GM10847 (cell line): Measurements from ENCODE around the gene LNP1.
A peak's percentile ranks its signal among the peaks of the same experiment; 100 is the strongest.

Source experiments
- POLR2A ChIP-seq: IDR thresholded peaks from 2 replicates; pipeline ENCODE4 v1.6.1; 2011; ENCODE audit not compliant: insufficient read length; ENCODE audit errors: extremely low read depth

Gene LNP1

DNA sequence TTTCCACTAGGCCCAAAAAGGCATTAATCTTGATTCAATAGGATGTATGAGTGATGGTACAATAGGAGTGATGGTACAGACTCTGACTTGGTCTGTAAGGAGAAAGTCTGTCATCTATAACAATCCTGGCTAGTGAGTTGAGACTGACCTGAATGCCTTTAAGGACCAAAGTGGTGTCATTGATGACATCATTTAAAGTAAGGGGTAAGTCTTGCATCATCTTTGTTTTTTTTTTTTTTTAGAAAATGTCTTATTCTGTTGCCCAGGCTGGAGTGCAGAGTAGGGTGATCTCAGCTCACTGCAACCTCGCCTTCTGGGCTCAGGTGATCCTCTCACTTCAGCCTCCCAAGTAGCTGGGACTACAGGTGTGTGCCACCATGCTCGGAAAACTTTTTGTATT, 85.5 kb downstream of the LNP1 start:
- TF ChIP-seq POLR2A, result no peak

DNA sequence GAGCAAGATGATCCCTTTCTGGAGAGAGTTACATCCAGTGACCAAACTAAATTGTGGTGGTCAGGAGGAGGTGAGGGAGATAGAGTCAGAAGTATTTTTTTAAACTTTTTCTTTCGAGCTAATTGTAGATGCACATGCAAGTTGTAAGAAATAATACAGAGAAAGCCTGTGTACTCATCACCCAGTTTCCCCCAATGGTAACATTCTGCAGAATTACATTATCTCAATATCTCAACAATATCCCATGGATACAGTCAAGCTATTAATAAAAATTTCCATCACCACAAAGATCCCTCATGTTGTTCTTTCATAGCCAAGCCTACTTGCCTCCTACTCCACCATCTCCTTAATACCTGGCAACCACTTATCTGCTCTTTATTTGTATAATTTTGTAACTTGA, 87.8 kb downstream of the LNP1 start:
- no peak for TF ChIP-seq POLR2A

DNA sequence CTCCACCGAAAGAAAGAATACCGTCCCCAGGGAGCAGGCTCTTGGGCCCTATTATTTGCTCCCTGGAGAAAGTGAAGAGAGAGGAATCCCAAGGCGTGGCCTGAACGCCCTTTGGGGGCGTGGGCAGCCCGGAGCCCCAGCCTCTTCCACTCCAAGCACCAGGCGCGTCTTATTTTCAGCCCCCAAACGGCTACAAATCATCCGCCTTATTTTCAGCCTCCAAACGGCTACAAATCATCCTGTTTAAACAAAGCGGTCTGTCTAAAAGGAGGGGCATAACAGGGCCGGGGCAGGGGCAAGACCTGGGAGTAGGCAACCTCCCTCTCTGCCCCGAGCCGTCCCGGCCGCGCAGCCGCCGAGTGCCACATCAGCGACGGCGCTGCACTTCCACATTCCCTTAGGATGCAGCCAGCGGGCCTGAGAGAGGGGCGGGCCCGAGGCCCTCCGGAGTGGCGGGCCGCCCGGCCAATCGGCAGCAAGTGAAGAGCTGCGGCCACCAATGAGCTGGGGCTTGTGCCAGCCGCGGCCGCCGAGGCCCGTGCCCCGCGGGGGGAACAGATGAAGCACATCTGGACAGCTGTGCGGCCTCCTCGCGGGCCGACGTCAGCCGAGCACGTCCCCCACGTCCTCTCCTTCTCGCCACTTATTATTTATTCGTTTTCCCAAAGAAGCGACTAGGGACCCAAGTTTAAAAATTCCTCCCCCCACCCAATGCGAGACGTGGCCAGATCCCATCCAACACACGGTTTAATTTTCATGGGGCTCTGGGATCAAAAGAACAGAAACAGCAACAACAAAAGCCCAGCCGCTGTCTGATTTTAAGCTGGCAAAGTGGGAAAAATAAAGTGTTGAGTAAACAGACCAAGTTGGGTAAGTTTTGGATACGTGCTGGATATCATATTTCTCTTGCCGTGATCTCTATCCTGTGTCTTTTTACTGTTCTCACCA, 91.0 kb downstream of the LNP1 start, which contains the start of gene TMEM45A:
Gene TMEM45A (plus strand): TSS at position 561 of the 948 bp plus-strand sequence. CDS start 62,593 bp downstream, outside the sequence.
- peak; percentile 68 for TF ChIP-seq POLR2A

DNA sequence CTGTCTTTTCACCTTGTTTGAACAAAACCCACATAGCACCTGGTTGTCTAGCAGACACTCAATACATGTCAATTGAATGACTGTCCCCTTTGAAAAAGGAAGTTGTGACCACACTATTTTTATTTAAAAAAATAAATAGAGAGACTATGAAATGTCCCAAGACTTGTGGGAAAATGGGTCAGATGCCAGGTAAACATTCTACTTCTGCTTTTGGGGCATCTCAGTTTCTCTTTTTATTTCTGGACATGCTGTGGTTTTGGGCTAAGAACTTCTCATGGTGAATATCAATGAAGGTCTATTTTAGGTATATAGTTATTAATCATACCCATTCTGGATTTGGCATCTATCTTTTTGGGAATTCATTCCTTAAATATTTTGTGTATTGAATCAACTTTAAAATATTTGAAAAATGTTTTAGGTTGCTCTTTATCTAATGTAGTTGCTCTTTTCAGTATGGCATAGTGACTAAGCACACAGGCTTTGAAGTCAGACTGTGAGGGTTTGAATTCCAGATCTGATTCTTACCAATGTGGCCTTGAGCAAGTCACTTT, 95.4 kb downstream of the LNP1 start:
- TF ChIP-seq POLR2A, result no peak

DNA sequence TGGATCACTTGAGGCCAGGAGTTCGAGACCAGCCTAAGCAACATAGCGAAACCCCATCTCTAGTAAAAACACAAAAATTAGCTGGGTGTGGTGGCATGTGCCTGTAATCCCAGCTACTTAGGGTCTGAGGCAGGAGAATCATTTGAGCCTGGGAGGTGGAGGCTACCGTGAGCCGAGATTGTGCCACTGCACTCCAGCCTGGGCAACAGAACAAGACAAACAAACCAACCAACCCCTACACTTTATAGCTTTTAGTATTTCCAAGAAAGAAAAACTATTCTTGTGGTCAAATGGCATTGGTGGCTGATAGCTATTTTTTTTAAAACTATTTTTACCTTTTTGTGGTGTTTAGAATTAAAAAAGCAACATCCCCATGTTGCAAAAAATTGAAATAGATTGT, 98.3 kb downstream of the LNP1 start:
- no peak for TF ChIP-seq POLR2A

DNA sequence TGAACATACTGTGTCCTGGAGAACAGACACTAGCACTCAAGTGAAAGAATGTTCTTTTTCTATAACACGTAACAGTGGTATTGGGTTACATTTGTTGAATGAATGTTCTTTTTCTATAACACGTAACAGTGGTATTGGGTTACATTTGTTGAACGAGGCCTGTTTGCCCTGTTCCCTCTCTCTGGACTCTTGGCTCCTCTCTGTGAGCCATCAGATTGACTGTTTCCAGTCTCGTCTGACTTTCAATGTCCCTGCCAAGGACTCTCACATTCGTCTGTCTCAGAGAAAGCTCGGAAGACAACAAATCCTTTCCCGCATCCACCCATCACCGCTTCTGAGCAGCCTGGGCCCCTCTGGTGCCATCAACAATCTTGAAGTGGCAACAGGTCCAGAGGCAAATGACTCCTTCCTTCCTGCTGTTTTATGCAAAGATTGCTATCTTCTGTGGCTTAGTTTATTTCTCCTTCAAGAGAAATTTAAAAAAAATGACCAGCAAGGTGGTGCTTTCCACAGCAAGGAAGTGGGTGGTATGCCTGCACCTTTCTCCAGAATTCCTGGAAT, 99.1 kb downstream of the LNP1 start:
- TF ChIP-seq POLR2A, result no peak

DNA sequence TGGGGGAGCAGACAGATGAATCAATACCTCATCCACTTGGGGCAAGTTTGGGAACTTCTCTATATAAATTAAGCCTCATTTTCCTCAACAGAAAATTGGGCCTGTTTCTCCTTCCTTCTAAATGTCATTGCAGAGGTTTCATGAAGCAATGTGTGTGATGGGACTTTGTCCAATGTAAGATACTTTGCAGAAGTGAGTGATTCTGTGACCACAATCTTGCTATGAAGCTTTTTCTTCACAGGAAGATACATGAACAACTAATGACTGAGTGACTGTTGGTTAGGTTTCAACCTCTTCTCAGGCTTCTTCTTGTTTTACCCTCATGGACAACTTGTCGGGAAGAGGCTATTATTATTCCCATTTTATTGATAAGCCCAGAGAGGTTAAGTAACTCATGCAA, 102.1 kb downstream of the LNP1 start:
- TF ChIP-seq POLR2A, result no peak
